Activated T-cell treated with anti-CD3 and anti-CD28 coated beads, Interleukin-2, amount 50 U/mL, for 48 hours (primary cell): ENCODE measurements around the gene C11orf54.

Experiments used
- DNase-seq, 2 experiments: peaks; one replicate each; pipeline ENCODE4 v3.0.0-alpha.2; 2020

The C11orf54 gene

GRCh38 chr11:93741094-93741881 lies at the start of gene C11orf54, which contains the start of gene TAF1D:
C11orf54 (plus strand) TSS chr11:93741672; CDS start chr11:93747394, 5,722 bp downstream.
TAF1D (minus strand) TSS chr11:93741495; CDS start chr11:93739304, 2,191 bp downstream.
- peak; percentile 96 for DNase-seq

GRCh38 chr11:93694109-93694508 lies 47.4 kb upstream of the C11orf54 start:
- DNase-seq: no peak

GRCh38 chr11:93694557-93694956 lies 46.9 kb upstream of the C11orf54 start:
- DNase-seq: no peak

- DNase-seq: no peak
Measured at GRCh38 chr11:93697611-93698010, 43.9 kb upstream of the C11orf54 start.

GRCh38 chr11:93700830-93701229 lies 40.6 kb upstream of the C11orf54 start:
- no peak for DNase-seq

GRCh38 chr11:93704237-93704636 lies 37.2 kb upstream of the C11orf54 start:
- DNase-seq: no peak

- DNase-seq: no peak
Measured at GRCh38 chr11:93710239-93710638, 31.2 kb upstream of the C11orf54 start.

- no peak for DNase-seq
Measured at GRCh38 chr11:93712678-93713077, 28.8 kb upstream of the C11orf54 start.

- DNase-seq: no peak
Measured at GRCh38 chr11:93715797-93716396, 25.6 kb upstream of the C11orf54 start.

- no peak for DNase-seq
Measured at GRCh38 chr11:93717501-93717900, 24.0 kb upstream of the C11orf54 start.

GRCh38 chr11:93718057-93718563 lies 23.4 kb upstream of the C11orf54 start:
- no peak for DNase-seq

- DNase-seq: no peak
Measured at GRCh38 chr11:93719310-93719709, 22.2 kb upstream of the C11orf54 start.

GRCh38 chr11:93720522-93720921 lies 20.9 kb upstream of the C11orf54 start:
- DNase-seq: no peak

- no peak for DNase-seq
Measured at GRCh38 chr11:93724089-93724488, 17.4 kb upstream of the C11orf54 start.

GRCh38 chr11:93727985-93728791 lies 13.3 kb upstream of the C11orf54 start:
- DNase-seq: no peak

GRCh38 chr11:93728792-93729128 lies 12.7 kb upstream of the C11orf54 start:
- DNase-seq: no peak

- peak; percentile 51 to 57 for DNase-seq
Measured at GRCh38 chr11:93729129-93729616, 12.3 kb upstream of the C11orf54 start.

- no peak for DNase-seq
Measured at GRCh38 chr11:93730108-93731107, 11.1 kb upstream of the C11orf54 start.

- no peak for DNase-seq
Measured at GRCh38 chr11:93732237-93732892, 9.1 kb upstream of the C11orf54 start.

- DNase-seq: no peak
Measured at GRCh38 chr11:93733474-93733873, 8.0 kb upstream of the C11orf54 start.
